Activated naive CD8-positive, alpha-beta T cell treated with anti-CD3 and anti-CD28 coated beads, Interleukin-2, amount 50 U/mL, for 24 hours (primary cell): ENCODE results near the gene PER1.

ENCODE experiments used
- ATAC-seq: fragments of 150-1000 bp; cut with Tn5 transposase; one replicate; pipeline ENCODE4 v1.10.0; 2021
- DNase-seq: peaks from one replicate; pipeline ENCODE4 v3.0.0; 2021
- H3K27ac Mint-ChIP-seq: one replicate; pipeline ENCODE4 v1.8.0; 2021; ENCODE audit warnings: mild to moderate bottlenecking, mixed read lengths
- H3K27me3 Mint-ChIP-seq: one replicate; pipeline ENCODE4 v1.8.0; 2021; ENCODE audit warnings: mixed read lengths
- H3K36me3 Mint-ChIP-seq: one replicate; pipeline ENCODE4 v1.8.0; 2021; ENCODE audit warnings: low read depth, mixed read lengths
- H3K4me1 Mint-ChIP-seq: one replicate; pipeline ENCODE4 v1.8.0; 2021; ENCODE audit warnings: mixed read lengths
- H3K4me3 Mint-ChIP-seq: one replicate; pipeline ENCODE4 v1.8.0; 2021; ENCODE audit warnings: mild to moderate bottlenecking, moderate library complexity, mixed read lengths
- H3K9me3 Mint-ChIP-seq: one replicate; pipeline ENCODE4 v1.8.0; 2021; ENCODE audit warnings: mixed read lengths

The PER1 gene

GRCh38 chr17:8125154-8125946, 26.9 kb downstream of the PER1 start:
- Mint-ChIP-seq H3K9me3 (peaks cover 3% of the 10 kb centered on the region), H3K36me3 (peaks cover 9% of the 10 kb centered on the region), H3K27ac (peak overlapping the region; percentile 97), H3K4me3 (peak overlapping the region; percentile 93), H3K27me3 (peaks cover 45% of the 10 kb centered on the region), H3K4me1 (peaks cover 57% of the 10 kb centered on the region)
- peak; percentile 92 for DNase-seq
- ATAC-seq, result peak; percentile 37

GRCh38 chr17:8124350-8125153, 27.7 kb downstream of the PER1 start:
- ATAC-seq, result no peak
- Mint-ChIP-seq H3K9me3 (peaks cover 3% of the 10 kb centered on the region), H3K36me3 (peaks cover 12% of the 10 kb centered on the region), H3K27me3 (peaks cover 46% of the 10 kb centered on the region), H3K4me1 (peaks cover 65% of the 10 kb centered on the region), H3K4me3 (peak overlapping the region; percentile 93), H3K27ac (peak overlapping the region; percentile 78)
- DNase-seq, result no peak

DNA sequence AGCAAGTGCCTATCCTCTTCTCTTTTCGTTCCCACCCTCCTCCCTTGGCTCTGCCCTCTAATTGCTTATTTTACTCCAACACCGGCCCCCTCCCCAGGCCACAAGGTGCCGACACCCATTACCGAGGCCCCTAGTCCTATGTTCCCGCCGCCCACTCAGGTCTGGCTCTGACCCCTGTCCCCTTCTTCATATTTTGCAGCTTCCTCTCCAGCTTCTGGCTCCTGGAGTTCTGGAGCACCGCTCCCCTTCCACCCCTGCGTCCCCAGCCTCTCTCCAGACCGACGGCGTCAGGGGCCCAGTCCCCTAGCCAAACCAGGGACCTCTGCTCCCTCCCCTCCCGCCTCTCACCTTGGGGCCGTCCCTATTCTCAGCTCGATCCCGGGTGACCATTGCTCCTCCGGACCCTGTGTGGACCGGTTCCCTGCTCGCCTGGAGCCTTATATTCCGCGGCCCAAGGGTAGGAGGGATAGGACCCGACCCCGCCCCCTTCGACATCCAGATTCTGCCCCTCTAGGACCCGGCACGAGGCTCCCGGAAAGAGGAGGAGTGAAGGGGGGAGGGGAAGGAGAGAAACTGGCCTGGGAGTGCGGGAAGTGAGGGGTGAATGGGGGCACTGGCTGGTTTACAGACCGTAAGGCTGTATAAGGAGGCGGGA, 28.4 kb downstream of the PER1 start, which contains the start of gene HES7:
Gene HES7, minus strand, starts transcription at position 412 of the 655 bp plus-strand sequence. Its CDS starts 22 bp downstream, at position 390.
- Mint-ChIP-seq H3K36me3 (peaks cover 16% of the 10 kb centered on the region), H3K4me1 (peaks cover 70% of the 10 kb centered on the region)

GRCh38 chr17:8122924-8123694, 29.1 kb downstream of the PER1 start:
- H3K36me3 Mint-ChIP-seq, result peaks cover 17% of the 10 kb centered on the region
- ATAC-seq (no peak), DNase-seq (peak; percentile 57)
- H3K4me1 Mint-ChIP-seq, result peaks cover 78% of the 10 kb centered on the region
- H3K9me3 Mint-ChIP-seq, result peaks cover 3% of the 10 kb centered on the region
- H3K27me3 Mint-ChIP-seq, result peaks cover 57% of the 10 kb centered on the region
- peak overlapping the region; percentile 93 for H3K4me3 Mint-ChIP-seq
- peak overlapping the region; percentile 63 for H3K27ac Mint-ChIP-seq

More for the DNA sequence above, 28.4 kb downstream of the PER1 start, which contains the start of gene HES7:
- ATAC-seq (no peak), DNase-seq (no peak)
- peaks cover 3% of the 10 kb centered on the region for H3K9me3 Mint-ChIP-seq
- H3K27me3 Mint-ChIP-seq, result peaks cover 51% of the 10 kb centered on the region
- peak within 1 kb of the TSS; percentile 78 for H3K27ac Mint-ChIP-seq
- H3K4me3 Mint-ChIP-seq, result peak within 1 kb of the TSS; percentile 93

- Mint-ChIP-seq H3K27ac (peak overlapping the region; percentile 42), H3K9me3 (peaks cover 3% of the 10 kb centered on the region), H3K36me3 (peaks cover 17% of the 10 kb centered on the region), H3K27me3 (peaks cover 62% of the 10 kb centered on the region), H3K4me3 (peak overlapping the region; percentile 93), H3K4me1 (peaks cover 84% of the 10 kb centered on the region)
- DNase-seq (peak; percentile 40), ATAC-seq (no peak)
Observed at GRCh38 chr17:8122422-8122923, 29.7 kb downstream of the PER1 start.

GRCh38 chr17:8121681-8122421, 30.4 kb downstream of the PER1 start:
- H3K36me3 Mint-ChIP-seq, result peaks cover 17% of the 10 kb centered on the region

DNA sequence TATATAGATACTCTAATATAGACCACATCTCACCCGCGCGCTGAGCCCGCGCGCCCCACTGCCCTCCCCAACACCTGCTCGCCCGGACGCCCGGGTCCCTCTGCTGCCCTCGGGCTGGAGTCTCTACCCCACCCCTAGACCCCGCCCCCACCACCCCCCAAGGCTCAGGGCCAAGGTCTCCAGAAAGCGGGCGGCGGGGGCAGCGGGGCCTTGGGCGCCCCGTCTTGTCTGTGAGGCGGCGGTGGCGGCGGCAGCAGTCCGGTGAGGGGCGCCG, 30.9 kb downstream of the PER1 start:
- ATAC-seq (no peak), DNase-seq (no peak)
- no peak overlapping the region for H3K27ac Mint-ChIP-seq
- peaks cover 3% of the 10 kb centered on the region for H3K9me3 Mint-ChIP-seq
- H3K27me3 Mint-ChIP-seq, result peaks cover 65% of the 10 kb centered on the region
- H3K4me1 Mint-ChIP-seq, result peaks cover 76% of the 10 kb centered on the region
- H3K36me3 Mint-ChIP-seq, result peaks cover 17% of the 10 kb centered on the region
- H3K4me3 Mint-ChIP-seq, result peak overlapping the region; percentile 90

More at GRCh38 chr17:8121681-8122421, 30.4 kb downstream of the PER1 start:
- H3K27ac Mint-ChIP-seq, result no peak overlapping the region
- DNase-seq (peak; percentile 79), ATAC-seq (peak; percentile 12)
- H3K4me1 Mint-ChIP-seq, result peaks cover 79% of the 10 kb centered on the region
- peaks cover 3% of the 10 kb centered on the region for H3K9me3 Mint-ChIP-seq
- peaks cover 60% of the 10 kb centered on the region for H3K27me3 Mint-ChIP-seq
- peak overlapping the region; percentile 93 for H3K4me3 Mint-ChIP-seq

DNA sequence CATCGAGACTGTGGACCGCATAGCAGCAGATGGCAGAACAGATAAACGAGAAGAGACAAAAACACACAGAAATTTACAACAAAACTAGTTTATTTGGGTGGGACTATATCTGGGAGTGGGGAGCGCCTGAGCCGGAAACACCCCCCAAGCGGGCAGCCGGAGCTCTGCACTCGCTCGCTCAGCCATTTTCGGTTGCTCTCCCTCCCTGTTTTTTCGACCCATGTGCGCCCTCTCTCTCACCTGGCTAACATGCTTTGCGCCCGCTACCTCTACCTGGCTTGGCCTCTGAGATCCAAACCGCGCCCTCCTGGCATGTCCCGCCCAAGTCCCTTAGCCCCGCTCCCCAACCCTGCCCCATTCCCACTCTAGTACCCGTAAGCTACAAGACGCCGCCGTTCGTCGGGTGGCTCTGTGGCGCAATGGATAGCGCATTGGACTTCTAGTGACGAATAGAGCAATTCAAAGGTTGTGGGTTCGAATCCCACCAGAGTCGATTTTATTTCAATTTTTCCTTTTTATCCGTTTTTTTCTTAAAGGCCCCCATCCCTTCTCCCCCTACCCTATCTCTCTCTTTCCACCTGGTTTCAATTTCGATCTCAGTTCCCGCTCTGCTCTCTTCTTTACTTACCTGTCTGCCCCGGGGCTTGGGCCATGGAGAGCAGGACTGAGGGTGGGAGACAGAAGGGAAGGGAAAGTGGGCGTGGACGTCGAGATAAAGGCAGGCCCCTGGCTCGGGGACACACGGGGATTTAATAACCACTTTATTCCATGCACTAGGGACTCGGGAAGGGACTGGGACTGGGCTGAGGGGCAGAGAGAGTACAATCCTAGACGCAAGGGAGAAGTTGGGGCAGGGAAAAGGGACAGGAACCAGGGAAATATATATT, 31.4 kb downstream of the PER1 start:
- peak; percentile 81 for DNase-seq
- peak; percentile 1 for ATAC-seq
- peaks cover 3% of the 10 kb centered on the region for H3K9me3 Mint-ChIP-seq
- peak overlapping the region; percentile 98 for H3K27ac Mint-ChIP-seq
- peaks cover 66% of the 10 kb centered on the region for H3K27me3 Mint-ChIP-seq
- peak overlapping the region; percentile 90 for H3K4me3 Mint-ChIP-seq
- peaks cover 15% of the 10 kb centered on the region for H3K36me3 Mint-ChIP-seq
- H3K4me1 Mint-ChIP-seq, result peaks cover 71% of the 10 kb centered on the region

- Mint-ChIP-seq H3K4me3 (peak overlapping the region; percentile 90), H3K27ac (peak overlapping the region; percentile 98), H3K4me1 (peaks cover 63% of the 10 kb centered on the region), H3K27me3 (peaks cover 69% of the 10 kb centered on the region), H3K9me3 (peaks cover 3% of the 10 kb centered on the region), H3K36me3 (peaks cover 12% of the 10 kb centered on the region)
- ATAC-seq (peak; percentile 71), DNase-seq (peak; percentile 91)
Observed at GRCh38 chr17:8119581-8120519, 32.4 kb downstream of the PER1 start.

GRCh38 chr17:8118769-8119580, 33.2 kb downstream of the PER1 start:
- peaks cover 67% of the 10 kb centered on the region for H3K27me3 Mint-ChIP-seq
- peak; percentile 57 for ATAC-seq
- peak overlapping the region; percentile 90 for H3K4me3 Mint-ChIP-seq
- H3K27ac Mint-ChIP-seq, result peak overlapping the region; percentile 98
- H3K36me3 Mint-ChIP-seq, result peaks cover 12% of the 10 kb centered on the region
- H3K4me1 Mint-ChIP-seq, result peaks cover 54% of the 10 kb centered on the region
- H3K9me3 Mint-ChIP-seq, result peaks cover 3% of the 10 kb centered on the region
- peak; percentile 91 for DNase-seq
